H1 (cell line): Measurements from ENCODE around the gene NOL9. TPM values are rescaled to one million over a fixed set of nuclear protein-coding genes. Genes with fewer than 3 reads are reported as not detected.

Source experiments
- CTCF ChIA-PET: fragments of 300-600 bp; sonication (Branson Sonifier 250); formaldehyde crosslinking; loops from one replicate; lab custom pipeline; 2021; ENCODE audit not compliant: partially characterized antibody; lab: Charles Lee
- POLR2A ChIA-PET: fragments of 300-600 bp; sonication (Branson Sonifier 250); formaldehyde crosslinking; loops from one replicate; lab custom pipeline; 2021; ENCODE audit warnings: inconsistent platforms; ENCODE audit not compliant: partially characterized antibody; lab: Charles Lee
- DNase-seq, 2 experiments: peaks; one replicate each; pipeline versions ENCODE4 v3.0.0 to v3.0.0-alpha.2; 2010 to 2022; ENCODE audit warnings: low spot score in 2 of 2, low read depth in 1 of 2, mixed read lengths in 1 of 2
- FAIRE-seq: peaks from 2 replicates; lab custom pipeline; 2011; peaks lifted over from hg19 to GRCh38; lab: Jason Lieb, UNC
- H2AFZ ChIP-seq: 2 replicates; pipeline ENCODE4 v1.8.1; 2012; ENCODE audit warnings: low read length, inconsistent platforms
- H2AK5ac ChIP-seq: 2 replicates; pipeline ENCODE4 v1.6.1; 2013; ENCODE audit warnings: low read depth, low read length
- H2BK120ac ChIP-seq: replicated peaks from 2 replicates; pipeline ENCODE3; 2013; ENCODE audit warnings: low read depth, low read length, inconsistent platforms
- H2BK12ac ChIP-seq: 2 replicates; pipeline ENCODE4 v1.6.1; 2013; ENCODE audit warnings: low read depth, low read length
- H2BK15ac ChIP-seq: 2 replicates; pipeline ENCODE4 v1.6.1; 2013; ENCODE audit warnings: low read length
- H2BK20ac ChIP-seq: 2 replicates; pipeline ENCODE4 v1.6.1; 2013; ENCODE audit warnings: low read length
- H2BK5ac ChIP-seq: 2 replicates; pipeline ENCODE4 v1.6.1; 2013; ENCODE audit warnings: low read depth, low read length
- H3K14ac ChIP-seq: 2 replicates; pipeline ENCODE4 v1.6.1; 2013; ENCODE audit warnings: inconsistent platforms; ENCODE audit not compliant: insufficient read length
- H3K18ac ChIP-seq: 2 replicates; pipeline ENCODE4 v1.6.1; 2013; ENCODE audit warnings: low read length; ENCODE audit errors: extremely low read depth
- H3K23ac ChIP-seq: 2 replicates; pipeline ENCODE4 v1.6.1; 2013; ENCODE audit warnings: inconsistent platforms; ENCODE audit not compliant: insufficient read length
- H3K23me2 ChIP-seq: 2 replicates; pipeline ENCODE4 v1.6.1; 2013; ENCODE audit warnings: low read depth, low read length
- H3K27ac ChIP-seq: 2 replicates; pipeline ENCODE4 v1.6.1; 2011; ENCODE audit warnings: low read depth, low read length, inconsistent platforms
- H3K27me3 ChIP-seq, 4 experiments: replicated peaks in 1 of 4; 1 replicate in 1 of 4; 2 replicates in 3 of 4; pipeline versions ENCODE4 v1.6.1 to v1.8.1; 2011 to 2013; ENCODE audit warnings: low read length in 3 of 4, mild to moderate bottlenecking in 3 of 4, inconsistent platforms in 2 of 4, mixed read lengths in 2 of 4, moderate library complexity in 1 of 4; ENCODE audit not compliant: control insufficient read depth in 3 of 4, insufficient read depth in 3 of 4; ENCODE audit errors: extremely low read depth in 1 of 4
- H3K36me3 ChIP-seq, 4 experiments: 2 replicates each; pipeline versions ENCODE4 v1.6.1 to v1.8.1; 2011 to 2013; ENCODE audit warnings: mild to moderate bottlenecking in 4 of 4, low read length in 3 of 4, moderate library complexity in 2 of 4, control low read depth in 1 of 4, inconsistent platforms in 1 of 4; ENCODE audit not compliant: insufficient read depth in 4 of 4, control insufficient read depth in 2 of 4
- H3K4ac ChIP-seq: replicated peaks from 2 replicates; pipeline ENCODE3; 2013; ENCODE audit warnings: low read length, low read depth, mixed read lengths, inconsistent platforms; ENCODE audit not compliant: insufficient read length
- H3K4me1 ChIP-seq, 4 experiments: replicated peaks in 1 of 4; 1 replicate in 1 of 4; 2 replicates in 3 of 4; pipeline versions ENCODE4 v1.6.1 to v1.8.1; 2011 to 2013; ENCODE audit warnings: low read length in 3 of 4, inconsistent platforms in 2 of 4, mixed read lengths in 1 of 4; ENCODE audit not compliant: insufficient read depth in 4 of 4, control insufficient read depth in 3 of 4
- H3K4me2 ChIP-seq, 2 experiments: 2 replicates each; pipeline versions ENCODE4 v1.6.1 to v1.8.1; 2011 to 2013; ENCODE audit warnings: low read depth in 2 of 2, low read length in 2 of 2, control low read depth in 1 of 2, inconsistent platforms in 1 of 2, mild to moderate bottlenecking in 1 of 2; ENCODE audit not compliant: insufficient read depth in 1 of 2
- H3K4me3 ChIP-seq, 4 experiments: fragments of 200-600, 300-600 bp in 1 of 4; sonication (generic), shearing (Covaris generic), sonication (Bioruptor Twin) in 1 of 4; 2 replicates each; pipeline versions ENCODE4 v1.5.1 to v1.8.1; 2011 to 2016; ENCODE audit warnings: low read length in 4 of 4, low read depth in 3 of 4, control low read depth in 2 of 4, inconsistent platforms in 2 of 4, mild to moderate bottlenecking in 2 of 4, mixed read lengths in 1 of 4, moderate library complexity in 1 of 4; ENCODE audit not compliant: insufficient read depth in 2 of 4; ENCODE audit errors: extremely low read depth in 1 of 4
- H3K56ac ChIP-seq: replicated peaks from 2 replicates; pipeline ENCODE3; 2013; ENCODE audit warnings: low read depth, mild to moderate bottlenecking, mixed read lengths, low read length, inconsistent platforms; ENCODE audit not compliant: insufficient read length
- H3K79me1 ChIP-seq: 2 replicates; pipeline ENCODE4 v1.6.1; 2013; ENCODE audit warnings: low read depth, low read length, control low read depth
- H3K79me2 ChIP-seq, 2 experiments: 2 replicates each; pipeline versions ENCODE4 v1.6.1 to v1.8.1; 2012 to 2013; ENCODE audit warnings: low read length in 2 of 2, mild to moderate bottlenecking in 2 of 2, inconsistent platforms in 1 of 2; ENCODE audit not compliant: insufficient read depth in 2 of 2, control insufficient read depth in 1 of 2
- H3K9ac ChIP-seq, 4 experiments: replicated peaks in 1 of 4; 1 replicate in 1 of 4; 2 replicates in 3 of 4; pipeline versions ENCODE4 v1.6.1 to v1.8.1; 2011 to 2013; ENCODE audit warnings: low read depth in 3 of 4, low read length in 3 of 4, control low read depth in 2 of 4, mild to moderate bottlenecking in 2 of 4, moderate library complexity in 2 of 4, inconsistent platforms in 1 of 4; ENCODE audit errors: extremely low read depth in 1 of 4
- H3K9me3 ChIP-seq, 2 experiments: 2 replicates each; pipeline versions ENCODE4 v1.6.1 to v1.8.1; 2012 to 2013; ENCODE audit warnings: mild to moderate bottlenecking in 2 of 2, moderate library complexity in 2 of 2, control low read depth in 1 of 2, inconsistent platforms in 1 of 2, low read depth in 1 of 2, low read length in 1 of 2, mixed read lengths in 1 of 2; ENCODE audit not compliant: insufficient read depth in 2 of 2
- H4K20me1 ChIP-seq, 2 experiments: replicated peaks in 1 of 2; 2 replicates each; pipeline versions ENCODE3 to v1.8.1; 2011 to 2013; ENCODE audit warnings: inconsistent platforms in 2 of 2, low read length in 2 of 2, mild to moderate bottlenecking in 1 of 2; ENCODE audit not compliant: insufficient read depth in 2 of 2, control insufficient read depth in 1 of 2
- H4K5ac ChIP-seq: 2 replicates; pipeline ENCODE4 v1.6.1; 2013; ENCODE audit warnings: low read length, low read depth, mixed read lengths, inconsistent platforms; ENCODE audit not compliant: insufficient read length
- H4K8ac ChIP-seq: 2 replicates; pipeline ENCODE4 v1.8.0; 2013; ENCODE audit warnings: mild to moderate bottlenecking, moderate library complexity, low read length, inconsistent platforms; ENCODE audit not compliant: insufficient read depth; ENCODE audit errors: extremely low read depth
- H4K91ac ChIP-seq: replicated peaks from 2 replicates; pipeline ENCODE3; 2013; ENCODE audit warnings: low read length, mixed read lengths, inconsistent platforms; ENCODE audit not compliant: insufficient read length
- BCL11A ChIP-seq, 2 experiments: IDR thresholded peaks; one replicate each; pipeline ENCODE4 v1.6.1; 2011; ENCODE audit warnings: low read depth in 2 of 2, low read length in 2 of 2, mild to moderate bottlenecking in 2 of 2
- EP300 ChIP-seq, 2 experiments: IDR thresholded peaks; 1 replicate in 1 of 2; 2 replicates in 1 of 2; pipeline ENCODE4 v1.6.1; 2011 to 2012; ENCODE audit warnings: low read depth in 2 of 2, low read length in 2 of 2, mild to moderate bottlenecking in 2 of 2, borderline replicate concordance in 1 of 2, inconsistent platforms in 1 of 2, moderate library complexity in 1 of 2
- GABPA ChIP-seq: IDR thresholded peaks from 2 replicates; pipeline ENCODE4 v1.6.1; 2011; ENCODE audit warnings: mild to moderate bottlenecking, low read length, moderate library complexity, borderline replicate concordance; ENCODE audit not compliant: insufficient read depth
- HDAC2 ChIP-seq, 2 experiments: fragments of 300-600 bp in 1 of 2; sonication (generic) in 1 of 2; IDR thresholded peaks; 2 replicates each; pipeline ENCODE4 v1.6.1; 2011 to 2012; ENCODE audit warnings: low read depth in 2 of 2, low read length in 2 of 2, mild to moderate bottlenecking in 2 of 2, moderate library complexity in 2 of 2, borderline replicate concordance in 1 of 2, inconsistent platforms in 1 of 2
- HDAC6 ChIP-seq: IDR thresholded peaks from one replicate; pipeline ENCODE4 v1.7.1; 2012; ENCODE audit warnings: low read depth, mild to moderate bottlenecking, inconsistent platforms, low read length, moderate library complexity
- JUN ChIP-seq: IDR thresholded peaks from 2 replicates; pipeline ENCODE4 v1.6.1; 2011; ENCODE audit warnings: low read depth, mild to moderate bottlenecking, improper control_type of control experiment, low read length
- MAX ChIP-seq: IDR thresholded peaks from 2 replicates; pipeline ENCODE4 v1.6.1; 2012; ENCODE audit warnings: inconsistent platforms
- POLR2A ChIP-seq, 2 experiments: IDR thresholded peaks; 1 replicate in 1 of 2; 2 replicates in 1 of 2; pipeline ENCODE4 v1.6.1; 2011; ENCODE audit warnings: low read depth in 2 of 2, low read length in 2 of 2, mild to moderate bottlenecking in 2 of 2; ENCODE audit errors: control extremely low read depth in 1 of 2
- POLR2AphosphoS5 ChIP-seq: IDR thresholded peaks from 2 replicates; pipeline ENCODE4 v1.6.1; 2011; ENCODE audit warnings: low read depth, low read length
- POU5F1 ChIP-seq: IDR thresholded peaks from 2 replicates; pipeline ENCODE4 v1.6.1; 2011; ENCODE audit warnings: low read depth, mild to moderate bottlenecking, low read length, moderate library complexity
- RBBP5 ChIP-seq: IDR thresholded peaks from 2 replicates; pipeline ENCODE4 v1.7.1; 2012; ENCODE audit warnings: low read depth, mild to moderate bottlenecking, inconsistent platforms, low read length, moderate library complexity, borderline replicate concordance
- SP2 ChIP-seq: IDR thresholded peaks from 2 replicates; pipeline ENCODE4 v1.6.1; 2012; ENCODE audit warnings: mild to moderate bottlenecking, low read length, inconsistent platforms
- SRF ChIP-seq: IDR thresholded peaks from 2 replicates; pipeline ENCODE4 v1.6.1; 2011; ENCODE audit warnings: mild to moderate bottlenecking, low read depth, low read length, moderate library complexity
- TAF7 ChIP-seq: optimal IDR thresholded peaks from 2 replicates; pipeline ENCODE3; 2011; ENCODE audit warnings: low read depth, mild to moderate bottlenecking, inconsistent platforms, low read length, moderate library complexity, borderline replicate concordance
- TCF12 ChIP-seq: IDR thresholded peaks from 2 replicates; pipeline ENCODE4 v1.6.1; 2011; ENCODE audit warnings: low read depth, mild to moderate bottlenecking, low read length
- WGBS, 2 experiments: shearing (Covaris generic) in 1 of 2; methylation state at CpG; one replicate each; pipeline versions ENCODE4 v1.1.6 to v1.1.7; 2013 to 2015; ENCODE audit warnings: low lambda C conversion rate in 2 of 2, mixed read lengths in 2 of 2, inconsistent platforms in 1 of 2, low coverage in 1 of 2, missing lambda C conversion rate in 1 of 2; ENCODE audit not compliant: insufficient replicate concordance in 2 of 2, insufficient coverage in 1 of 2, insufficient read length in 1 of 2; ENCODE audit errors: extremely low coverage in 1 of 2, missing lambda C conversion rate in 1 of 2; 5-methylcytosine and 5-hydroxymethylcytosine counted together
- polyA plus RNA-seq, 7 experiments: library from polyadenylated mRNA; depleted of rRNA in 3 of 7; stranded (reverse) in 5 of 7; unstranded in 2 of 7; fragments of >200 nt in 5 of 7; fragments of 200-250 nt in 2 of 7; gene quantifications; 1 replicate in 5 of 7; 2 replicates in 1 of 7; 4 replicates in 1 of 7; pipeline versions ENCODE4 v1.2.1 to v1.2.3, GENCODE V29; 2011 to 2013; ENCODE audit warnings: missing spikeins in 2 of 7, mixed read lengths in 2 of 7
- total RNA-seq: library from RNA; stranded (reverse); fragmentation: NEBNext Ultra II Directional; extraction: Animal tissue kit (Norgen Biotek cat#: 25700); gene quantifications from 2 replicates; pipeline ENCODE4 v1.2.1, GENCODE V29; 2021

The NOL9 gene
- total and polyA plus RNA-seq, 2 of the 8 experiments (the other 6 are each of a cell fraction or from before 2014, with no cell fraction given), result 17.1 to 38.1 TPM

DNA sequence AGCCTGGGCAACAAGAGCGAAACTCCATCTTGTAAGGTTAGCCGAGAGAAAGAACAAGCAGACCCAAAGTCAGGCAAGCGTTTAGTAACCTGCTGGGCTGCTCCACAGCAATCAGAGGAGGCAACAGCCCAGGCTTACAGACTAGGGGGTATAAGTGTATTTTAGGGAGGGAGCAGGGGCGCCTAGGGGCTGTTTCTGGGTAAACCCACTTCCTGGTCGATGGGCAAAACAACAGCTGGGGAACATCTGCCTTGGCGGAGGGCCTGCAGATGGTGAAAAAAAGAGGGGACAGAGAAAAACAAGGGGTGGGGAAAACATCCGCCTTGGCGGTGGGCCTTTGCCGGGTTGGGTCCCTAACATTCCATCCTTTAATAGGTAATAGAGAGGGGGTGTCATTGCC, 6.0 kb upstream of the NOL9 start:
- no peak overlapping the region for H3K14ac ChIP-seq
- H4K8ac ChIP-seq, result no peak overlapping the region
- FAIRE-seq (no peak), DNase-seq (no peak)
- ChIA-PET POLR2A (no interaction called here), CTCF (interaction anchor here (0.7 to 2.3 kb wide), 4 partner anchors 11 to 74 kb away, joined by 3 to 7 read pairs (median 4); no protein-coding TSS in a partner anchor)
- H3K23me2 ChIP-seq, result no peaks in the 10 kb centered on the region
- H3K79me1 ChIP-seq, result no peaks in the 10 kb centered on the region
- TF ChIP-seq SP2, result no peak
- no peak for TF ChIP-seq EP300 (IDR thresholded peaks at IDR 0.05; ENCODE audit: borderline replicate concordance in 1 of 2, low read depth in 2 of 2, low read length in 2 of 2)
- no peak for TF ChIP-seq TAF7
- TF ChIP-seq HDAC2 (IDR thresholded peaks at IDR 0.05; ENCODE audit: borderline replicate concordance in 1 of 2, low read depth in 2 of 2, low read length in 2 of 2), result no peak
- no peak for TF ChIP-seq JUN
- no peak for TF ChIP-seq POLR2AphosphoS5
- TF ChIP-seq BCL11A (IDR thresholded peaks at IDR 0.05; ENCODE audit: low read depth in 2 of 2, low read length in 2 of 2), result no peak
- TF ChIP-seq TCF12, result no peak
- no peak for TF ChIP-seq HDAC6
- no peak for TF ChIP-seq SRF
- no peak for TF ChIP-seq GABPA
- TF ChIP-seq POLR2A (IDR thresholded peaks at IDR 0.05; ENCODE audit: control extremely low read depth in 1 of 2, low read depth in 2 of 2, low read length in 2 of 2), result no peak
- TF ChIP-seq POU5F1, result no peak
- no peak for TF ChIP-seq MAX
- TF ChIP-seq RBBP5, result no peak
- no peaks in the 10 kb centered on the region; a peak in 3 of 7 replicates for H3K27me3 ChIP-seq
- no peaks in the 10 kb centered on the region for H3K36me3 ChIP-seq
- no peak overlapping the region for H3K56ac ChIP-seq
- H3K4me2 ChIP-seq, result no peak overlapping the region
- WGBS, 2 experiments, result 88% methylated on average over 9 of the region's 9 CpGs; no CpG with 5 or more reads in 1 of the 2 experiments
- no peak overlapping the region for H4K5ac ChIP-seq
- H4K91ac ChIP-seq, result no peak overlapping the region
- no peak overlapping the region for H3K4me3 ChIP-seq
- H3K23ac ChIP-seq, result no peak overlapping the region
- no peaks in the 10 kb centered on the region for H4K20me1 ChIP-seq
- no peak overlapping the region for H2BK12ac ChIP-seq
- no peaks in the 10 kb centered on the region; a peak in 1 of 4 replicates for H3K9me3 ChIP-seq
- no peak overlapping the region for H3K18ac ChIP-seq
- no peak overlapping the region for H3K27ac ChIP-seq
- H3K4me1 ChIP-seq, result peaks cover 0 to 1% (median 0%) of the 10 kb centered on the region in 4 experiments; a peak in 1 of 7 replicates
- H2BK20ac ChIP-seq, result no peak overlapping the region
- no peaks in the 10 kb centered on the region for H3K79me2 ChIP-seq
- no peak overlapping the region for H2BK120ac ChIP-seq
- no peak overlapping the region for H2BK5ac ChIP-seq
- no peak overlapping the region for H2AFZ ChIP-seq
- H2AK5ac ChIP-seq, result no peak overlapping the region
- no peak overlapping the region for H3K9ac ChIP-seq
- H3K4ac ChIP-seq, result no peak overlapping the region
- H2BK15ac ChIP-seq, result no peak overlapping the region
